A549 treated with AZD9567 at 1 μM for 4 hours (cell line): Measurements from ENCODE around the gene CCDC69. TPM values are rescaled to one million over a fixed set of nuclear protein-coding genes. Genes with fewer than 3 reads are reported as not detected.

ENCODE experiments used
- total RNA-seq: library from RNA; stranded (reverse); fragments of 200-300 nt; extraction: Qiagen RNA extraction; gene quantifications from 5 replicates; pipeline ENCODE4 v1.2.3, GENCODE V29; 2022; ENCODE audit not compliant: insufficient read depth

Gene CCDC69
- 1.2 to 1.5 TPM (median 1.3 TPM) in 4 of 5 replicates, not detected in the other for total RNA-seq

GRCh38 chr5:151223447-151224264 is at the start of gene CCDC69:
CCDC69 (minus strand) TSS chr5:151224092; CDS start chr5:151223970, 122 bp downstream.

GRCh38 chr5:151252762-151253604 is 29.1 kb upstream of the CCDC69 start, which contains the start of gene GM2A:
GM2A (plus strand) TSS chr5:151253185; CDS start chr5:151253217, 32 bp downstream.

GRCh38 chr5:151157426-151158286 is 66.2 kb downstream of the CCDC69 start, which contains the start of gene ANXA6:
ANXA6 (minus strand) TSS chr5:151157779; CDS start chr5:151147901, 9,878 bp downstream.

Other genes with a start within 250 kb of the CCDC69 start
- 16.3 to 30.9 TPM (median 17.7 TPM) in 5 replicates for gene GPX3, start 203.5 kb downstream of the CCDC69 start, total RNA-seq
- 113 to 134 TPM (median 123 TPM) in 5 replicates for gene TNIP1, start 143.1 kb downstream of the CCDC69 start, total RNA-seq
- 37.6 to 45.1 TPM (median 39.5 TPM) in 5 replicates for gene ANXA6, start 66.3 kb downstream of the CCDC69 start, total RNA-seq
- 15.5 to 21.0 TPM (median 15.9 TPM) in 5 replicates for gene GM2A, start 29.1 kb upstream of the CCDC69 start, total RNA-seq
- gene SLC36A3, start 79.7 kb upstream of the CCDC69 start, total RNA-seq = not detected in 5 replicates
- gene SLC36A2, start 123.5 kb upstream of the CCDC69 start, total RNA-seq = not detected in 5 replicates
- gene SLC36A1, start 223.5 kb upstream of the CCDC69 start, total RNA-seq = 7.6 to 9.5 TPM (median 8.9 TPM) in 5 replicates